HL-60/S4 (cell line): Measurements from ENCODE around the gene KCNJ18.
"Not testable (repeated sequence)": the region's sequence is repeated elsewhere in the genome, so short reads cannot be mapped to it uniquely, and the experiment has no call there.

Source experiments
- in situ Hi-C: fragments of 300-500 bp; cut with MboI; formaldehyde crosslinking; loops from 2 replicates; pipeline ENCODE4 v1.14.3; 2022; ENCODE audit warnings: low sequenced_read_pairs

The KCNJ18 gene

DNA sequence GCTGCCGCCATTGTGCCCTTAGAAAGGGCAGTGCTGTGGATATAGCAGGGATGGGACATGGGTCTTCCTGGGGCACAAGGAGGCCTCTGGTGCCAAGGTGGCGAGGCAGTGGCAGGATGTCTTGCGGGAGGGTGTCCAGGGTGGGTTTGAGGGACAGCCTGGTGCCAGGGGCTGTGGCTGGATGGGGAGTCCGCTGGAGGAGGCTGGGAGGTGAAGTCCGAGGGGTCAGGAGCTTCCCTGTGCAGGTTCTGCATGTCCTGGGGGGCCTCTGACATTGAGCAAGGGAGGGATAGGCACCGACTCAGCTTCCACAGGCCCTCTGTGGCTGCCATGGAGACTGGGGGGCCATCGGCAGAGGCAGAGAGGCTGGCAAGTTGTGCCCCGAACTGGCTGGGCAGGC is 9.7 kb downstream of the KCNJ18 start:
- in situ Hi-C loops = not testable (repeated sequence)

DNA sequence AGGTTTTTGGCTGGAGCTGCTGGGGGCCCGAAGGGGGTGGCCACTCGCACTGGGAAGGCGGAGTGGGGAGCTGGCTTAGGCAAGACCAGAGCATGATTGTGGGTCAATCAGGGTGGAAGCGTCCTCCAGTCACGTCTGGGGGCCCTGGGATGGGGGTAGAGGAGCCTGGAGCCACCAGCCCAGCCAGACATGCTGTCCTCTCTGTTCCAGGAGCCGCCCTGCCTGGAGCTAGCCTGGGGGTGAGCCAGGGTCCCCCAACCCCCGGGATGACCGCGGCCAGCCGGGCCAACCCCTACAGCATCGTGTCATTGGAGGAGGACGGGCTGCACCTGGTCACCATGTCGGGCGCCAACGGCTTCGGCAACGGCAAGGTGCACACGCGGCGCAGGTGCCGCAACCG is 10.2 kb downstream of the KCNJ18 start:
- in situ Hi-C loops = not testable (repeated sequence)

DNA sequence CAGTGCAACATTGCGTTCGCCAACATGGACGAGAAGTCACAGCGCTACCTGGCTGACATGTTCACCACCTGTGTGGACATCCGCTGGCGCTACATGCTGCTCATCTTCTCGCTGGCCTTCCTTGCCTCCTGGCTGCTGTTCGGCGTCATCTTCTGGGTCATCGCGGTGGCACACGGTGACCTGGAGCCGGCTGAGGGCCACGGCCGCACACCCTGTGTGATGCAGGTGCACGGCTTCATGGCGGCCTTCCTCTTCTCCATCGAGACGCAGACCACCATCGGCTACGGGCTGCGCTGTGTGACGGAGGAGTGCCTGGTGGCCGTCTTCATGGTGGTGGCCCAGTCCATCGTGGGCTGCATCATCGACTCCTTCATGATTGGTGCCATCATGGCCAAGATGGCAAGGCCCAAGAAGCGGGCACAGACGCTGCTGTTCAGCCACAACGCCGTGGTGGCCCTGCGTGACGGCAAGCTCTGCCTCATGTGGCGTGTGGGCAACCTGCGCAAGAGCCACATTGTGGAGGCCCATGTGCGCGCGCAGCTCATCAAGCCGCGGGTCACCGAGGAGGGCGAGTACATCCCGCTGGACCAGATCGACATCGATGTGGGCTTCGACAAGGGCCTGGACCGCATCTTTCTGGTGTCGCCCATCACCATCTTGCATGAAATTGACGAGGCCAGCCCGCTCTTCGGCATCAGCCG is 10.8 kb downstream of the KCNJ18 start:
- in situ Hi-C loops = not testable (repeated sequence)

DNA sequence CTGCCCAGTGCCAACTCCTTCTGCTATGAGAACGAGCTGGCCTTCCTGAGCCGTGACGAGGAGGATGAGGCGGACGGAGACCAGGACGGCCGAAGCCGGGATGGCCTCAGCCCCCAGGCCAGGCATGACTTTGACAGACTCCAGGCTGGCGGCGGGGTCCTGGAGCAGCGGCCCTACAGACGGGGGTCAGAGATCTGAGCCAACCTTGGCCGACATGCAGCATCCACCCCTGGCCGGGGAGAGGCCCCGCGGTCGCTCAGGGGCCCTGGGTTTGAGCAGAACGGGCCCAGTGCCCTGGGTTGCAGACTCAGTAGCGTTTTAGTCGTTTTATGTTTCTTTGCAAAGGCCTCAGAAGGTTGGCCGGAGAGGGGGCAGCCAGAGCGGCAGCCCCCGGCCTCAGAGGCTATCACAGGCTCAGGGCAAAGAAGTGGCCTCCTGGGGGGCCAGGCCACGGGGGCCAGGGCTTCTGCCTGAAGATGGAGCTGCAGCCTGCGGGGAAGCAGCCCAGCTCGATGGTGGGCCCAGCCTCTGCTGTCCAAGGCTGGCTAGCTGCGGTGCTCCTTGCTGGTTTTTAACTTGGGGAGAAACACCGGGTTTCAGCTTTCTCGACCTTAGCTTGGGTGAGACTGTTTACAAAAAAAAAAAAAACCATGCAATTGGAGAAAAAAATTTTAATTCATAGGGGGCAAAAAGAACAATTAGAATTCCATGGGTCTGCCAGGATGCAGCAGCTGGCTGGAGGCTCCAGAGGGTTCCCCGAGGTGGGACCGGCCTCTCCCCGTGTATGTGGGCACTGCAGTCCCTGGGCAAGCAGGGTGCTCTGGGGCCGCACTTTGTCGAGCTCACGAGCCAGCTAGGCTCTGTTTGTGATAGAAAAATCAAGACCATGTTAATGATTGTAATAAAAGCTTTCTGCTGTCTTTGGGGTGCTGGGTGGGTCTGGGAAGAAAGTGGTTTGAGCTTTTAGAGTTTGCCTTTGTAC is 11.9 kb downstream of the KCNJ18 start:
- in situ Hi-C loops = not testable (repeated sequence)

DNA sequence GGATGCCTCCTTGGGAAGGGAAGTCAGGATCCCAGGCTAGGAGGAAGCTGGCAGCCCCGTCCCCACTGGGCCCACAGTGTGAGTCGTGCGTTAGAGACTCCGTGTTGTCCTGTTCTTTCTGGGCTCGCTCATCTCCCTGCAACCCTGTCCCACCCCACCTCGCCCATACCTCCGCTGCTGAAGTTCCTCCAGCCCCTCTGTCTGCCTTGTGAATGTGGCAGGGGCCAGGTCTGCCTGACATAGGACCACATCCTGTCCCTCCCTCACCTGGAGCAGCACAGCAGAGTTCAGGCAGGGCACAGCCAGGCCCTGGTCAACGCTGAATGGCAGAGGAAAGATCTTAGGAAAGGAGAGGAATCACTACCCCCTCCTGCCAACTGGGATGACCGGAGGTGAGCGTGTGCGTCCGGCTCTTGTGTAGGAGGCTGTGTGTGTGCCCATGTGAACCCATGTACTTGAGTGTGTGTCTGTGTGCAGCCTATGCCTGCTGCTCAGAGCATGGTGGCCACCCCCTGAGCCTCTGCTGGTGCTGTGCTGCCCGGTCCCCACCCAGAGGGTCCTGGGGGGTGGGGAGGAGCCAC is 12.8 kb downstream of the KCNJ18 start:
- in situ Hi-C loops = no loop called here

DNA sequence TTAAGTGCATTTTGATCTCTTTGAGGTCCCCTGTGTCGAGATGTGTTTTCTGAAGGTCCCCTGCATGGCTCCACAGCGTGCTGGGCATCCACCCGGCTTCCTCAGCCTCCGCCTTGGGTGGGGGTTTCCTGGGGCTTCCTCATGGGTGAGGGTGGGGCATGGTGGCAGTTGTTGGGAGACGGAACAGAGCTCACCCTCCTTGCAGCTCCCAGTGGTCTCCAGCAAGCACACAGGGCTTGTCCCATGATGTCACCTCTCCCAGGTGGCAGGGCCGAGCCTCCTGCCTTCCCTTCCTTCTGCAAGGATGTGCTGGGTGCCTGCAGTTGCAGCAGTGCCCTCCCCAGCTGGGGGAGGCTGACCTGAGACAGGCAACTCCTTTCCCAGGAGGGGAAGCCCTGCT is 13.4 kb downstream of the KCNJ18 start:
- in situ Hi-C loops = not testable (repeated sequence)

DNA sequence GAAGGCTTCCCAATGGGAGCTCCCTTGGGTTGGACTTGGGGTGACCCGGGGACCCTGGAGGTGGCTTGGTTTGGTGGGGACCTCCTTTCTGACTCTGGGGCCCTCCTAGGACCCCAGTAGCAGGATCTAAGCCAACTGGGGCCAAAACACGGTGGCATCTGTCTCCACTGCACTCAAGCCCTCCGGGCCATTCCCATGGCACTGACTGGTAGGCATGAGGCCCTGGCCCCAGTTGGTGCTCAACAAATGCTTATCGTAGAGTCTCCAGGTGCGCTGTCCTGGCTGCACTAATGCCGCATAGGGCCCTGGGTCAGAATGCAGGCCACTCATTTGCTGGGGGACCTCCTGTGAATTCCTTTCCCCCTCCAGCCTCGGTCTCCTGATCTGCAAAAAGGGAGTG is 14.2 kb downstream of the KCNJ18 start:
- in situ Hi-C loops = not testable (repeated sequence)

DNA sequence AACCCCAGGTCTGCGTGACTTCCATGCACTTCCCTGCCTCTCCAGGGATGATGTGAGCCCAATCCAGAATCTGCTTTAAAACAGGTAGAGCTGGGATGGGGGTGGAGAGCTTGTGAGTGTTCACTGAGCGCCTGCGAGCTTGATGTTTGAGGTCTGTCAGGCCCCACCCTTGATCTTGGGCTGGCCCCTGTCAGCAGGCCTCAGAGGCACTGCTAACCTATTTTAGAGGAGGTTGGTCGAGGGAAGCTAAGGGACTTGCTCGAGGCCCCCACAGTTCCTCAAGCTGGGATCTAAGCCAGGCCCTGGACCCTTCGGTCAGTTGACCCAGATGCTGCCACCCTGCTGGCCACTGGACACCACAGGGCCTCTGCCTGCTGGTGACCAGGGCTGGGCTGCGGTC is 14.8 kb downstream of the KCNJ18 start:
- in situ Hi-C loops = not testable (repeated sequence)

DNA sequence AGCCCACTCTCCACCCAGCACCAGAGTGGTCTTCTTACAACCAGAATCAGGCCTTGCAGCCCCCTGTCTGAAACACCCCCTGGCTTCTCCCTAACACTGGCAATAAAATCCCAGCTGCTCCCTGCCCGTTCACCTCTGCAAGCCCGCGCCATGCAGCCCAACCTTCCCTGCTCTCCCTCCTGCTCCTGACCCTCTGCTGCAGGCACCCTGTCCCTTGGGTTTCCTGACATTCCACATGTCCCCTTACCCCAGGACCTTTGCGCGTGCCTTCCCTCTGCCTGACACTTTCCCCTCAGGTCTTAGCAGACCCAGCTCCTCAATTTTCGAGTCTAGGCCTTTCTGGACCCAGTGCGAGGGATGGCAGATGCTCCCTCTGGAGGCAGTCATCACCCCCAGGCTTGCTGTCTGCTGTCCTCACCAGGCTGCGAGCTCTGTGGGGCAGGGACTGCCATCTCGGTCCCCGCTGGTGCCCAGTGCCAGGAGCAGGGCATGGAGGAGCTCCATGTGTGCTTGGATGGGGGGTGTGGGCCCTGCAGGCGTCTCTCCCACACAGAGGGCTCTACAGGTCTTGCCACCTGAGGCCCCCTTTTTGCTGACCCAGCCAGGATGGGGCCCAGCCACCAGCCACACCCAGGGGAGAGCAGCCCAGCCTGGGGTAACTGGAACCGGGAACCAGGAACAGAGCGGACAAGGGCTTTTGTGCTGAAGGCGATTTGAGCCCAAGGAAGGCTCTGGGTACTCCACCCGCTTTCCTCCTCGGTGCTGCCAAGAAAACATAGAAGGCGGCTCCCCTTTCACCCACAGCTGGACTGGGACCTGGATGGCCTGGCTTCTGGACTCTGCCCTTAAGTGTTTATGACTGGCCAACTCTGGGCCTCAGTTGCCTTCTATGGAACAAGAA is 15.6 kb downstream of the KCNJ18 start:
- in situ Hi-C loops = not testable (repeated sequence)

DNA sequence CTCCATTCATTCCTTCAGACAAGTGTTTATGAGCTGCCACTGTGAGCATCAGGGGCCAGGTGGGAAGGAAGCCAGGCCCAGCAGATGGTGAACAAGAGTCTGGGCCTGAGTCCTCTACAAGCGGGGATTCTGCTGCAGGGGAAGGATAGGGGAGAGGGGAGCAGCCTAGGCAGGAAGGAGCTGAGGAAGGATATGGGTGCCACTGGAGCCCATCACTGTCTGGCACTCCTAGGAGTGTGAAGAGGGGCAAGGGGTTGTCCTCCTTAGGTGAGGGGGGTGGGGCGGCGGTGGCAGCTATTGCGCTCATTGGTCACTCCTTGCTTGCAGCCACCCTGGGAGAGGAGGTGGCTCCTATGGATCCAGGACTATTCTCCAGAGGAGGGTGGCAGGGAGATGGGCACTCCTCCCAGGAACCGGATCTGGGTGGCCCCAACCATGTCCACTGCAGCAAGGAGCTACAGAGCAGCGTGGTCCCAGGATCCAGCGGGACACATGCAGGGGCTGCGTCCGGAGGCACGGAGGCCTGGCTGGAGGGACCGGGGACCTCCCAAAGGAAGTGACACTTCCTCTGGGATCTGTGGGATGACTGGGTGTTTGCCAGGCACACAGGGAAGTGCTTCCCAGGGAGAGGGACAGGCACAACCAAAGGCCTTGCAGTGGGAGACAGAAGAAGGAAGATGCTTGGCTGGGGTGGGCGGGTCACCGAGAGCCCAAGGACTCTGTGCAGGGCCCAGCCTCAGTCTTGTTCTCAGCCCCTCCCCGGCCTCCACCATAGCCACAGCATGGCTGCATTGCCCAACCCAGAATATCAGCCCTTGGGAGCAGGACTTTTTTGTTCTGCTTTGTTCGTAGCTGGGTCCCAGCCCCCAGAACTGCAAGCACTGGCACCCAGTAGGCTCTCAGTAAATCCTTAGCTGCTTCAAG is 16.6 kb downstream of the KCNJ18 start:
- in situ Hi-C loops = not testable (repeated sequence)

DNA sequence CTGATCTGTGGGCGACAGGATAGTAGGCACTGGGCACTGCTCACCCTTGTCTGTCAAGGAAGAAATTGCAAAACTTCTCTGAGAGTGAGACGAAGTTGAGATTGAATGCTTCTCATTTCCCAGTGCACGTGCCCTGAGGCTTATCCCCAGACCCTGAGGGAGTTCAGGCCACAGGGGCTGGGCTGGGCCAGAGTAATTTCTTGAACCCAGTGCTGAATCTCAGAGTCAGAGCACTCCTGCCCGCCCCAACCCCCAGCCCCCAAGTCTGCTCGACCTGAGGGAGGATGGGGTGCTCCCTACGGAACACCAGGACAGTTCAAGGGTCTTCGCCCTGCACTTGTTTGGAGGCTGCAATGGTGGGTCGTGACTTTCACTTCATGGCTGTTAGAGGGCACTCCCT is 17.7 kb downstream of the KCNJ18 start:
- in situ Hi-C loops = not testable (repeated sequence)

DNA sequence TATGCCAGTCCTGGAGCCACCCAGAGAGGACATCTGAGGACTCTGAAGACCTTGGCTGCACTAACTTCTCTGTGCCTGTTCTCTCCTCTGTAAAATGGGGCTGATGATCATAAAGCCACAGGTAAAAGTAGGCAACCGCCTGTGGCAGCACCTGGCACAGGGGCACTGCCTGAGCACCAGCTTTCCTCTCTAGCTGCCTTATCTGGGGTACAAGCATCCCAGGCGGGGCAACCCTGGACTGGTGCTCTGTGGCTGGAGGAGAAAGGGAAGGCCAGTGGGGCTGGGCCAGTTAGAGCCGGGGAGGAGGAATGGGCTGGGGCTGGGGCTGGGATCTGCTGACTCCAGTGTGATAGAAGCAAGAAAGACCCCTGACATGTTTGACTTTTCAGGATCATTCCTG is 18.2 kb downstream of the KCNJ18 start:
- in situ Hi-C loops = not testable (repeated sequence)

DNA sequence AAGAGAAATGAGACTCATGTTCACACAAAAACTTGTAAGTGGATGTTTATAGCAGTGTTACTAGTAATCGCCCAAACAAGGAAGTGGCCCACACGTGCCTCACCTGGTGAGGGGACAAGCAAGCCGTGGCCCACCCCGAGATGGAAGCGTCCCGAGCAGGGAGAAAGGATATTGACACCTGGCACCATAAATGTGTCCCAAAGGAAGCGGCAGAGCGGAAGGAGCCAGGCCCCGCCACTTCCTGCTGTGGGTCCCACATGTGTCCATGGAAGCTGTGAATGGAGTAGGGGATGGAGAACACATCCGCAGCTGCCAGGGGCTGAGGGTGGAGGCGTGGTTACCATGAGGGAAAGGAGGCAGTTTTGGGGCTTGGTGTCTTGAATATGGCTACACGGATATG is 18.9 kb downstream of the KCNJ18 start:
- in situ Hi-C loops = no loop called here

DNA sequence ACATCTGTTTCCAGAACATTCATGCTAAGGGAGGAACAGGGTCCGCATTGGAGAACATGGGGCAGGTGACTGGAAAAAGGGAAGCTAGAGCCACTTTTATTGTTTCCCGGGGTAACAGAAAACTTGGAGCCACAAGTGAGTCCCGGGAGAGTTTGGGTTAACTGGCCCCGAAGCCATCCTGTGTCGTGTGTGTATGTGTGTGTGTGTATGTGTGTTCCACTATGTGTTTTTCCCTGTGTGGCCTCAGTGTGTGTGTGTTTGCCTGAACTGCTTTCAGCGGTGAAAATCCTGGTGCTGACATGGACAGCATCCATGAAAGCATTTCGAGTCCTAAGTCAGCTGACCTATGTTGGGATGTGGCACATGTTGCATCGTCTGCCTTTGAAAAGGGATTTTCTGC is 20.7 kb downstream of the KCNJ18 start:
- in situ Hi-C loops = not testable (repeated sequence)

DNA sequence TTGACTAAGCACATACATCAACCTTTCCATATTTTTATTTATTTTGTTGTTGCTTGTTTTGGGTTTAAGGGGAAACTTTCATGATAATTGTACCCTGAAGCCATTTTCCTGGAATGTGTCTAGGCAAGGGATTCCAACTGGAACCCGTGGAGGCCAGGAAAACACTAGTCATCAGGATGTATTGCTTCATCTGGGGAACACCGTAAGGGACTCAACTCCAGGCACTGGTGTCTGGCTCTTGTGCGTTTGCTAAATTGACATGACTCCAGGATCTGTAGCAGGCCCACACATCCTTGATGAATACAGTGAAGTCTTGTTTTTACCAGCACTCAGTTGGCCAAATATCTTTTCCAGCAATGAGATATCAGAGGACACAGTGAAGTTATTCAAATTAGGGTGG is 21.3 kb downstream of the KCNJ18 start:
- in situ Hi-C loops = not testable (repeated sequence)

DNA sequence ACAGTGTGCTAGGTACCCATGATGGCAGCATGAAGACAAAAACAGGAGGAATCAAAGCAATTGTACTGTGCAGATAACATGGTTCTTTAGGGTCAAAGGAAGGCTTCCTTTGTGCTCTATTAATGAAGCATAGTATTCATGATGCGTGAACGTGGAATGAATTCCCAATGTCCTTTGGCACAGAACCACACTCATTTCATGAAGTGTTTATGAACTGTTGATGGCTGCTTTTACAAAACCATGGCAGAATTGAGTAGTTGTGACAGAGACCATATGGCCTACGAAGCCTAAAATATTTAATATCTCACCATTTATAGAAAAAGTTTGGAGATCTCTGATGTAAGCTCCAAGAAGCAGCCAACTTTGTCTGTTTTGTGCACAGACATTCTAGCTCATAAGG is 22.4 kb downstream of the KCNJ18 start:
- in situ Hi-C loops = not testable (repeated sequence)

DNA sequence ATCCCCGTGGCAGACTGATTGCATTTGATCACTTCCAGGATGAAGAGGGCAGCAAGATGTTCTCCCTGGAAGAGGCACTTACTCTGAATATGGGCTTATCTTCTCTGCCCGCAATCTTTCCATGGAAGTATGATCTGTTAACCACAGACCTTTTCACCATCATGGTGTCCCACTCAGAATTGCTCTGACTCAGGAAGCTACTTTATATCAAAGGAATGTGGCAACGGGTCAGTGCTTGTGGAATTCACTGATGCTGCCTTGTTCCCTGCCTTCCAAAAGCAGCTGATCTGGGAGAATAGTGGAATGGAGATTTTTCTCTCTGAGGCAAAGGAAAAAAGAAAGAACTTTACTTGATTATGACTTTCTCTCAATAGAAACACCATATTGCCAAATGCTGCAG is 23.6 kb downstream of the KCNJ18 start:
- in situ Hi-C loops = not testable (repeated sequence)

DNA sequence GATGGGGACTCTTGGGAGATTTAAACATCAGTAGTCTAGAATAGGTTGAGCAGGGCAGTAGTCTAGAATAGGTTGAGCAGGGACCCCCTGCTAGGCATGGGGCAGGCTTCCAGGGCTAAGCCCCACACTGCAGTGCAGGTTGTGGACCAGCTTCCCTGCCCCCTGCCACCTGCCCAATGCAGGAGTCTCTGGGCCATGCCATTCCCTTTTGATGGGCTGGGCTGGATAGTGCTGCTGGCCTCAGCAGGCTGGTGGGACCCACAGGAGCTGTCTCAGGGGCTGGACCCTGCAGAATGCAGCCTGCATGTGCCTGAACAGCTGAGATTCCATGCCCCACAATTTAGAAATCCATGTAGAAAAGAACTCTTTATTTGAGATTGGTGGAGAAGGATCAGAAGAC is 26.6 kb downstream of the KCNJ18 start:
- in situ Hi-C loops = not testable (repeated sequence)

DNA sequence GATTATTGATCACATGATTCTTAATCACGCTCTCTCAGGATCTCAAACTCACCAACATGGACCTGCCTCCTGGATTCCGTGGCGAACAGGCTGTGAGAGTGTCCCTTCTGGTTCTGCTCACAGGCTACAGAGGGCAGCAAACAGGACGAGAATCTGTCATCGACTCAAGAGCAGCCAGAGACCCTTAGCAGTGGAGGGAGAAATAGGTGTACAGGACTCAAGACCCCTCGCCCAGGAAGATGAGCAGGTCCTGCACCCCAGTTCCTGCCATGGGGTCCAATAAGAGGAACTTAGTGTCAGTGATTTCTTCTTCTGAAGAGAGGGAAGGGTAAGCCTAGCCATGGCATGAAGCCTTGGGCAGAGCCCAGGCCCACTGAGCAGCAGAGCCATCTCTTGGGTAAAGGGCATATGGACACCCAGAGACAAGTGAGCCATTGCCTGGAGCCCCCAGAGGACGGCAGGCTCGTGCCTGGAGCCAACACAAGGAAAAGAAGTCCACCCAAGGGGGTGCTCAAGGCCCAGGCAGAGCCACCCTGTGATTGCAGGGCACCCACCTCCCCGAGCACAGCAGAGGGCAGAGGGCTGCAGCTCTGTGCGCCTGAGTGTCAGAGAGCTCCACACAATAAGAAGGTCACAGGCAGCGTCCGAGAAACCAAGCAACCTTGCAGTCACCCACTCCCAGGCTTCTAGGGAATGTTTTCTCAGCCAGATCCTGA is 27.3 kb downstream of the KCNJ18 start:
- in situ Hi-C loops = not testable (repeated sequence)
